GM21576 (cell line): ENCODE data around the gene UROS.

Experiments
- ATAC-seq: cut with Tn5 transposase; IDR thresholded peaks from one replicate; pipeline ENCODE4 v1.9.1; 2021; ENCODE audit warnings: mild to moderate bottlenecking, moderate library complexity; ENCODE audit not compliant: unreplicated experiment

UROS gene

GRCh38 chr10:125792342-125793300 is 30.4 kb downstream of the UROS start:
- no peak for ATAC-seq

- no peak for ATAC-seq
Measured at GRCh38 chr10:125788156-125789034, 34.7 kb downstream of the UROS start.

DNA sequence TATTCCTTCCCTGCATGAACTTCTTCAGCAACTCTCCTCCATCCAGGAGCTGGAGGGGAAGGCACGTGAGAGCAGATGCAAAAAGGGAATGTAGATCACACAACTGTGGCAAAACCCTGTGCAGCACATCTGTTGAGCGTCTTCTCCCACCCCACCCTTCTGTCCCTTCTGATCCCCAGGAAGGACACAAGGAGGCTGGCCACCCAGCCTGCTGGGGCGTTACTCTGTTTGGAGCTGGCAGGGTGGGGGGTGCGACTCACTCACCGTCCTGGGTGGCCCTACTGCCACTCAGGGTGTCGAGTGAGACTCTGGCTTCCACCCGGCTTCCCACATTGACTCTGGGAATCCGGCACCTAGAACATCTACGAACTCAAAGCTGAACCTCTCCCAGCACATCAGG is 37.3 kb downstream of the UROS start:
- ATAC-seq, result no peak

GRCh38 chr10:125783957-125784356 is 39.1 kb downstream of the UROS start:
- peak; percentile 79 for ATAC-seq

GRCh38 chr10:125783408-125783807 is 39.6 kb downstream of the UROS start:
- no peak for ATAC-seq

DNA sequence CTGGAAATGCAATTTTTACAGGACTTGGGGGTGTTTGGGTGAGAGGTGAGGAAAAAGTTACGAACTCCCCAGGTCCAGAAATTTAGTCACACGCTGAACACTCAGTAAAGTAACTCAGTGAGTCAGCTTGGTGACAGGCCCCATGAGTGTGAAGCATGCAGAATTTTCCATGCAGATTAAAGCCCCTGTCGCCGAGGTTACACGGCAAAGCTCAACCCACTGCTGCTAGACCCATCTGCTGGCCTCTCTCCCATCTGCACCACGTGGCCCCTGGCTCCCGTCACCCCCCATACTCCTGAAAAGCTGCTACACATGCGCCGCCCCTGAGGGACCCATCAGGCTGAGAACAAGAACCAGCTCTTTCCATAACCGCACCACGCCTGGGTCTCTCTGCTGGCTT is 40.4 kb downstream of the UROS start:
- no peak for ATAC-seq

DNA sequence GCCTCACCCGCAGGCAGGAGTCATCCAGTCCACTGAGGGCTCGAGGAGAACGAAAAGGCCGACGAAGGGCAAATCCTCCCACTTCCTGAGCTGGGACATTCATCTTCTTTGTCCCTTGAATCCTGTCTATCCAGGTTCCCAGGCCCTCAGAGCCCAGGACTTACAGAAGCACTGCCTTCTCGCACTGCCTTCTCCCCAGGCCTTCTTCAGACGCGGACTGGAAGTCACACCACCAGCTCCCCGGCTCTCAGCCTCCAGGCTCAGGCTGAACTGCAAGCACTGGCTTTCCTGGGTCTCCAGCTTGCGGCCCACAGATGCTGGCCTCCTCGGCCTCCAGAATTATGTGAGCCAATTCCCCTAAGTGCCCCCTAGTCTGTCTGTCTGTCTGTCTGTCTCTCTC is 41.0 kb downstream of the UROS start:
- no peak for ATAC-seq

GRCh38 chr10:125781374-125781773 is 41.7 kb downstream of the UROS start:
- ATAC-seq, result no peak

- no peak for ATAC-seq
Measured at GRCh38 chr10:125779403-125780327, 43.4 kb downstream of the UROS start.

GRCh38 chr10:125778556-125778955 is 44.5 kb downstream of the UROS start:
- no peak for ATAC-seq

GRCh38 chr10:125777806-125778205 is 45.3 kb downstream of the UROS start:
- no peak for ATAC-seq

DNA sequence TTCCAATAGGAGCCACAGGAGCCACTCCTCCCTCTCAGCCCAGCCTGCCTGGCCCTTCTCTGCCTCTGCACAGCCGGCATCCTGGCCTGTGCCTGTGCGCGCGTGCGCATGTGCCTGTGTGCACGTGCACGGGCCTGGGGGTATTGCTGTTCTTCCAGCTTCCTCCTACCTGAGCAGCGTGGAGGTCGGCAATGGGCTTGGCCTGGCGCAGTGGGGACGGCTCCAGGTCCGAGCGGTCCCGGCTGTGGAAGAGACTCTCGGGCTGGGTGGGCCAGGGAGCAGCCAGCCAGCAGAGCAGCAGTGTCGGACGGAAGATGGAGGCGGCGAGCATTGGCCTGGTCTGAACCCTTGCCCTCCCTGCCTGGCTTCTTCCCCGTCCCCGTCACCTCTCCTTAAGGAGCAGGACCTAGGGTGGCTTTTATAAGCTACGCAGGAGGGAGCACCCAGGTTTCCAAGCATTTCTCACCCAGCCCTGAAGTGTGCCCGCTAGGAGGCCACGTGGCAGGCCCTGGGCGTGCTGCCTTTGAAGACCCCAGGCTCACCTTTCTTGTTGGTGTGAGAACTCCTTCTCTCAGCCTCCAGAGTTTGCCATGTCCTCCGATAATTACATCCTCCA is 47.5 kb downstream of the UROS start, which contains the start of gene MMP21:
MMP21 (minus strand) TSS at position 331 of the 616 bp plus-strand sequence; CDS start at position 331, 0 bp downstream.
- no peak for ATAC-seq

GRCh38 chr10:125774581-125775191 is 48.4 kb downstream of the UROS start:
- no peak for ATAC-seq

DNA sequence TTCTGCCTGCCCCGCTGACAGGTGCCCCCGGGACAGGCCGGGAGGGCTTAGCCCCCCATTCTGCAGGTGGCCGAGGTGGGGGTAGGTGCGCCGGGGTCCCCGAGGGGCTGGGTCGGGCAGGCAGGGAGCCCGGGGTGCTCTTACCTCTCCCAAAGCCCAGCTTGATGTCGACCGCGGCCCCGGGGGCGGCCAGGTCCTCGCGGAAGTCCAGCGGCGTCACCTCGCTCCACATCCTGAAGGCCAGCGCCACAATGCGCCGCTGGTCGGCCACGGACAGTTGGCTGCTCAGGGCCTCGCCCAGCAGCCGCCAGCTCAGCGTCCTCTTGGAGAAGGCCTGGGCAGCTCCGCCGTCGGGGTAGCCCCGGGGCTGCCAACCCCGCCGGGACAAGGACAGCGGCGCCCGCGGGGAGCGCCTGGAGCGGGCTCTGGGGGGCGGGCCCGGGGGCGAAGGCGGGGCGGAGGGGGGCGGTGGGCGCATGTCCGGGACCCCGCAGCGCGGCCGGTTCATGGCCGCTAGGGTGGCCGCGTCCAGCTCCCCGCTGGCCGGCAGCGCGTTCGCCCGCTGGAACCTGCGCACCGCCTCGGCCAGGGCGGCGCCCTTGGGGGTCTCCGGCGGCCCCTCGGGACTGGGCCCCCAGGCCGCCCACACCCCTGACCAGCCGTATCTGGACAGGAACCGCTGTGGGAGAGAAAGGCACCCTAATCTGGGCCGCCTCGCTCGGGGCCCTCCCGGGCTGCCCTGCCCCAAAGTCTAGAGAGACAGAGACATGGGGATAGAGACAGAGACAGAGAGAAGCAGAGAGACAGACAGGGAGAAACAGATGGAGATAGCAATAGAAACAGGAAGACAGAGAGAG is 49.1 kb downstream of the UROS start:
- no peak for ATAC-seq

DNA sequence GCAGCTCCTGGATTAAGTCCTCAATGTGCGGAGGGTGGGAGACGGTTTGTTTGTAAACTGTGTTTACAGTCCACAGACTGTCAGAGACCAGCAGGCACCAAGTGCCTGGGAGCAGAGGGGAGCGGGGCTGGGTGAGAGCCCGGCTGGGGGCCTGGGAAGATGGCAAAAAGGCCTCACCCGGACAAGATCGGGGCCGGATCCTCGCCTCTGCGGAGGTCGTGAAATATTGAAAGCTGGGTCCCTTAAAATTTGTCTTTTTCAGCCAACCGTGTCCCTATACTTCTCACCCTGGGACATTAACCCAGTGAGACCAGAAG is 50.2 kb downstream of the UROS start:
- no peak for ATAC-seq

DNA sequence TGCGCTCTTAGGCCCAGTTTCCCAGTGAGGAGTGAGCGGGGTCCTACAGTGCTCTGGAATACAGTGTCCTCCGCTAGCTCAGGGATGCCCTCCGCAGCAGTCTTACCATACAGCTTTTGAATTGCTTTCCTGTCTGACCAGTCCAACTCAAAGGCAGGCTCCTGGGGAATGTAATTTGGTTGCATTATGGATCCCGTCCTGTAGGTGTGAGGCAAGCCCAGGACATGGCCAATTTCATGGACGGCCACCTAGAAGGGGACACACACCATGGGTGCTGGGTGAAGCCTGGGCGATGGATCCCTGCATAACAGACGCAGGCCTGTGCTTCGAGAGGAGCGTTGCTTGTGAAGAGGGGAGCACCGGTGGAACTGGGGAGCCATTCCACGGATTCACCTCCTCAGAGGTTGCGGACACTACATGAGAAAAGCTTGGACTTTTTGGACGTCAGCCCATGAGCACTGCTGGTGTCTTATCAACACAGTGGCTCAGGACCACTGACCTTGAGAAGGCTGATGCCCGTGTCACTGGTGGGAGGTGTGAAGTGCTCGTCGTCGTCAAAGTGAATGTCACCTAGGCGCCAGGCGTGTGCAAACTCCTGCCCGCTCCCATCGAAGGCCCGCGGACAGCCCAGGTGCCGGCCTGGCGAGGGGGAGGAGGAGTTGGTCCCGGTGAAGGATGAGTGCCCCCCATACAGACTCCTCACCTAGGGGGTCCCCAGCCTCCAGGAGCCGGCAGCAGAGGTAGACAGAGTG is 50.8 kb downstream of the UROS start:
- ATAC-seq, result no peak

DNA sequence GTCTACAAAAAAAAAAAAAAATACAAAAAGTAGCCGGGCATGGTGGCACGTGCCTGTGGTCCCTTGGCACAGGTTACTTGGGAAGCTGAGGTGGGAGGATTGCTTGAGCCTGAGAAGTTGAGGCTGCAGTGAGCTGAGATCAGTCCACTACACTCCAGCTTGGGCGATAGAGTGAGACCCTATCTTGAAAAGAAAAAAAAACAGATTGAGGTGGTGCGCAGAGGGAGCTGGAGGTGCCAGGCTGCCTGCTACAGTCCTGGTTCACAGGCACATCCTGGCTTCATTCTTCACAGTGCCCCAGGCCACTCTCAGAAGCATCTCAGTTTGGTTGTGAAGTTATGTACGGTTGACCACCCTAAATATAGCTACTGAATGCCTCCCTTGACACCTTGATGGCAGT is 52.2 kb downstream of the UROS start:
- ATAC-seq, result no peak

- no peak for ATAC-seq
Measured at GRCh38 chr10:125769175-125769574, 53.9 kb downstream of the UROS start.
